Chondrocyte (in vitro differentiated cells): Measurements from ENCODE around the gene ECSIT. TPM values are rescaled to one million over a fixed set of nuclear protein-coding genes. Genes with fewer than 3 reads are reported as not detected.

ENCODE experiments used
- DNase-seq: peaks from one replicate; pipeline ENCODE4 v3.0.0; 2021; ENCODE audit warnings: mixed read lengths, low spot score
- H3K27ac Mint-ChIP-seq: one replicate; pipeline ENCODE4 v1.8.0; 2021; ENCODE audit warnings: mild to moderate bottlenecking, moderate library complexity, mixed read lengths; ENCODE audit not compliant: unreplicated experiment
- H3K27me3 Mint-ChIP-seq: 2 replicates; pipeline ENCODE4 v1.8.0; 2021; ENCODE audit warnings: low read depth, mixed read lengths
- H3K36me3 Mint-ChIP-seq: 2 replicates; pipeline ENCODE4 v1.8.0; 2021; ENCODE audit warnings: low read depth, mixed read lengths
- H3K4me1 Mint-ChIP-seq: 2 replicates; pipeline ENCODE4 v1.8.0; 2021; ENCODE audit warnings: low read depth, mild to moderate bottlenecking, mixed read lengths
- H3K4me3 Mint-ChIP-seq: one replicate; pipeline ENCODE4 v1.8.0; 2021; ENCODE audit warnings: mild to moderate bottlenecking, moderate library complexity, mixed read lengths; ENCODE audit not compliant: unreplicated experiment
- H3K9me3 Mint-ChIP-seq: 2 replicates; pipeline ENCODE4 v1.8.0; 2021; ENCODE audit warnings: low read depth, mixed read lengths
- CTCF ChIP-seq: fragments of 200-600 bp; sonication (generic); IDR thresholded peaks from 2 replicates; pipeline ENCODE4 v1.5.0; 2021; ENCODE audit warnings: antibody characterized with exemption, mild to moderate bottlenecking, moderate library complexity
- total RNA-seq: library from RNA; stranded (reverse); gene quantifications from 3 replicates; pipeline ENCODE4 v1.2.1, GENCODE V29; 2021

ECSIT gene
- total RNA-seq, 1 donor from 2014 or later: 20.5 TPM

DNA sequence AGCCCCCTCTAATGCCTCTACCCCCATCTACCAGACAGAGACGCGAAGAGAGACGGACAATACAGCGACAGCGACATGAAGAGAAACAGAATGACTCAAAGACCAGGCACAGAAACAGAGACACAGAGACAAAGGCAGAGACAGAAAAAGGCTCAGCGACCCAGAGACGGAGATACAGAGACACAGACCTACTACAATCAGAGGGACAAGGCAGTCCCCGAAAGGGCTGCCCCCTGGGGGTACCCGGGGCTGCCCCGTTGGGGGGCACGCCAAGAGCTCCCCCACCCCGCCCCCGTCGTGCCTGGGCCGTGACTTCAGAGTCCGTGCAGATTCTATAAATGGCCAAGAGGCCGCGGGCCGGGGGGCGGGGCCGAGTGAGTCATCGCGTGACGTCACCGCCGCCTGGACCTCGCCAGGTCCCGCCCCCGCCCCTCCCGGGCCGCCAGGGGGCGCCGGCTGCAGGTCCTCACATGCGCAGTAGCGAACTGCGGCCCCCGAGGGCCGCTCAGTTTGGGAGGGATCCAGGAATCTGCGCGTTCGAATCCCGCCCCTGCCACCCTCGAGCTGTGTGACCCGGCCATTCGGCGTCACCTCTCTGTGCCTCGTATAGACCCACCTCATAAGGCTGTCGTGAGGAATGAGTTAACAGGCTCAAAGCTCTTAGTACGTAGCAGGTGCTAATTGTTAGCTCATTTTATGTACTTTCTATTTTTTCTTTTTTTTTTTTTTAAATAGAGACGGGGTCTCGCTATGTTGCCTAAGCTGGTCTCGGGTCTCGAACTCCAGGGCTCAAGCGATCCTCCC lies 7.1 kb upstream of the ECSIT start:
- no peak for DNase-seq
- Mint-ChIP-seq H3K27ac (peak overlapping the region; percentile 95), H3K9me3 (no peaks in the 10 kb centered on the region), H3K4me1 (peaks cover 41% of the 10 kb centered on the region), H3K36me3 (no peaks in the 10 kb centered on the region), H3K27me3 (no peaks in the 10 kb centered on the region), H3K4me3 (peak overlapping the region; percentile 62)
- TF ChIP-seq CTCF: peak; percentile 96

- Mint-ChIP-seq H3K9me3 (no peaks in the 10 kb centered on the region), H3K27me3 (no peaks in the 10 kb centered on the region), H3K36me3 (no peaks in the 10 kb centered on the region), H3K4me1 (peaks cover 34% of the 10 kb centered on the region), H3K27ac (peak overlapping the region; percentile 39), H3K4me3 (no peak overlapping the region)
- no peak for DNase-seq
- TF ChIP-seq CTCF: no peak
These were observed 6.0 kb upstream of the ECSIT start for GRCh38 chr19:11534948-11535347.

DNA sequence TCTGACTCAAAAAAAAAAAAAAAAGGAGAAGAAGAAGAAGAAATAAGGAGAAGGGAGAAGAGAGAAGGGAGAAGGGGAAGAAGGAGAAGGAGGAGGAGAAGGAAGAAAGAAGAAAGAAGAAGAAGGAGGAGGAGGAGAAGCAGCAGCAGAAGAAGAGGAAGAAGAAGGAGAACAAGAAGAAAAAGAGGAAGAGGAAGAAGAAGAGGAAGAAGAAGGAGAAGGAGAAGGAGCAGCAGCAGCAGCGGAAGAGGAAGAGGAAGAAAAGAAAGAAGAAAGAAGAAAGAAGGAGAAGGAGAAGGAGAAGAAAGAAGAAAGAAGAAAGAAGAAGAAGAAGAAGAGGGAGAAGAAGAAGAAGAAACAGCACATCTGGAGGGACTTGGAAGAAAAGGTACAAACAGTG lies 5.6 kb upstream of the ECSIT start:
- H3K4me1 Mint-ChIP-seq: peaks cover 34% of the 10 kb centered on the region
- no peaks in the 10 kb centered on the region for H3K27me3 Mint-ChIP-seq
- no peak overlapping the region for H3K4me3 Mint-ChIP-seq
- no peak for TF ChIP-seq CTCF
- no peaks in the 10 kb centered on the region for H3K36me3 Mint-ChIP-seq
- no peaks in the 10 kb centered on the region for H3K9me3 Mint-ChIP-seq
- no peak for DNase-seq
- H3K27ac Mint-ChIP-seq: peak overlapping the region; percentile 39

DNA sequence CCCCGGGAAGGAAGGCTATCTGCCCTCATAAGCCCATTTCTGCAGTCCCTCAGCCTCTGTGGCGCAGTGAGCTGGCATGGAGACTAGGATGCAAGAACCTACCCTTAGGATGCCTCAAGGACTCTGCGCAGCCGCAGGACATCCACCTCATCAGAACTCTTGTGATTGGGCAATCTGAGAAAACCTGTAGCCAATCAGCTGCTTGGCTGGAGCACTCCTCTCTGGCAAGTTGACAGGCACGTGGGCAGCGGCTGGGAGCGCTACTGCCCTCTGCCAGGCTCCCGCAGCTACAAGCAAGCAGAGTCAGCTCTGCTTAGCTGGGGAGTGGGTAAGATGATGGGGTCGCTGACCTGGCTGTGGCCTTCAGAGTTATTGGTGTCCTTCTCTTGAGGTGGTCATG lies 1.5 kb upstream of the ECSIT start:
- H3K9me3 Mint-ChIP-seq: no peaks in the 10 kb centered on the region
- peak; percentile 48 for TF ChIP-seq CTCF
- H3K27ac Mint-ChIP-seq: no peak overlapping the region
- H3K36me3 Mint-ChIP-seq: no peaks in the 10 kb centered on the region
- H3K4me3 Mint-ChIP-seq: no peak overlapping the region
- peaks cover 29% of the 10 kb centered on the region for H3K4me1 Mint-ChIP-seq
- H3K27me3 Mint-ChIP-seq: no peaks in the 10 kb centered on the region
- DNase-seq: no peak

DNA sequence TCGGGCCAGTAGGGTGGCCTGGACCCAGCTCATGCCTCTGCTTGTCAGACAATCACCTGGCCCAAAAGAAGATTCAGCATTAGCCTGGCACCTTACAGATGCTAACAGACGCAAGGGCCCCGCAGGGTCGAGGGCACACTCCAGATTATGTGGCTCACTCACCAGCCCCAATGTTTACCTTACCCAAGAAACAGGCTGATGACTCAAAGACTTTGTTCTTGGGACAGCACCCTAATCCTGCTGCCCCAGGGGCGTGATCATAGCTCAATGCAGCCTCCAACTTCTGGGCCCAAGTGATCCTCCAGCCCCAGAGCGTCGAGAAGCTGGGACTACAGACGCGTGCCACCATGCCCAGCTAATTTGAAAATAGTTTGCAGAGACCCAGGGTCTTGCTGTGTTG lies 9.8 kb downstream of the ECSIT start:
- no peaks in the 10 kb centered on the region for H3K9me3 Mint-ChIP-seq
- H3K4me1 Mint-ChIP-seq: no peaks in the 10 kb centered on the region
- no peak for DNase-seq
- H3K27me3 Mint-ChIP-seq: no peaks in the 10 kb centered on the region
- H3K36me3 Mint-ChIP-seq: peaks cover 6% of the 10 kb centered on the region
- TF ChIP-seq CTCF: no peak
- H3K27ac Mint-ChIP-seq: no peak overlapping the region
- H3K4me3 Mint-ChIP-seq: no peak overlapping the region
